Measurements from ENCODE around the gene KCTD15.

GRCh38 chr19:33763633-33764371 is 32.9 kb upstream of the KCTD15 start:
- no peak for TF ChIP-seq CTCF (IDR thresholded peaks at IDR 0.05; ENCODE audit: insufficient read depth, low read length, poor library complexity, severe bottlenecking)
- no peak for TF ChIP-seq EZH2phosphoT487 (conservative IDR thresholded peaks at IDR 0.05; ENCODE audit: low read length)
